Karpas-422 (cell line): Measurements from ENCODE around the gene HTR3C. TPM values are rescaled to one million over a fixed set of nuclear protein-coding genes. Genes with fewer than 3 reads are reported as not detected.
A peak's percentile ranks its signal among the peaks of the same experiment; 100 is the strongest.
"Not testable (repeated sequence)": the region's sequence is repeated elsewhere in the genome, so short reads cannot be mapped to it uniquely, and the experiment has no call there.

Experiments
- DNase-seq: peaks from one replicate; pipeline ENCODE4 v3.0.0-alpha.2; 2015
- H2AFZ ChIP-seq: fragments of 200-600 bp; sonication (generic); 2 replicates; pipeline ENCODE4 v1.6.1; 2014; ENCODE audit warnings: antibody characterized with exemption, low read length, mixed read lengths
- H3K27ac ChIP-seq: fragments of 200-600 bp; sonication (generic); 2 replicates; pipeline ENCODE4 v1.5.1; 2014; ENCODE audit warnings: mild to moderate bottlenecking, low read length, moderate library complexity
- H3K27me3 ChIP-seq: fragments of 200-600 bp; sonication (generic); 2 replicates; pipeline ENCODE4 v1.6.1; 2014; ENCODE audit warnings: low read length, mixed read lengths
- H3K36me3 ChIP-seq: fragments of 200-600 bp; sonication (generic); 2 replicates; pipeline ENCODE4 v1.6.1; 2014; ENCODE audit warnings: low read length, mixed read lengths; ENCODE audit not compliant: insufficient read depth
- H3K4me1 ChIP-seq: fragments of 200-600 bp; sonication (generic); 2 replicates; pipeline ENCODE4 v1.6.1; 2014; ENCODE audit warnings: mild to moderate bottlenecking, low read length, mixed read lengths
- H3K4me2 ChIP-seq: fragments of 200-600 bp; sonication (generic); 2 replicates; pipeline ENCODE4 v1.6.1; 2014; ENCODE audit warnings: low read length, low read depth, mild to moderate bottlenecking; ENCODE audit not compliant: poor library complexity, severe bottlenecking
- H3K4me3 ChIP-seq: fragments of 200-600 bp; sonication (generic); 2 replicates; pipeline ENCODE4 v1.5.1; 2014; ENCODE audit warnings: mild to moderate bottlenecking, antibody characterized with exemption, low read length, mixed read lengths
- H3K79me2 ChIP-seq: fragments of 200-600 bp; sonication (generic); 2 replicates; pipeline ENCODE4 v1.6.1; 2014; ENCODE audit warnings: mild to moderate bottlenecking, low read length, mixed read lengths
- H3K9ac ChIP-seq: fragments of 200-600 bp; sonication (generic); 2 replicates; pipeline ENCODE4 v1.6.0; 2014; ENCODE audit warnings: low read length
- H3K9me2 ChIP-seq: fragments of 200-600 bp; sonication (generic), shearing (Covaris generic); replicated peaks from 2 replicates; pipeline ENCODE4 v1.6.0; 2014; ENCODE audit warnings: mild to moderate bottlenecking, low read length, moderate library complexity; ENCODE audit not compliant: insufficient read depth
- H3K9me3 ChIP-seq: fragments of 300-700, 200-600 bp; sonication (generic); 2 replicates; pipeline ENCODE4 v1.6.1; 2014; ENCODE audit warnings: low read length, mixed read lengths
- H4K20me1 ChIP-seq: fragments of 200-600 bp; sonication (generic); 2 replicates; pipeline ENCODE4 v1.6.1; 2014; ENCODE audit warnings: mild to moderate bottlenecking, antibody characterized with exemption, low read length, low read depth; ENCODE audit not compliant: insufficient read depth
- total RNA-seq: library from RNA; depleted of rRNA; stranded (reverse); fragments of >200 nt; shearing (Covaris generic); gene quantifications from 2 replicates; pipeline ENCODE4 v1.2.3, GENCODE V29; 2014; ENCODE audit warnings: low replicate concordance; rRNA removed

HTR3C gene
- not detected in 2 replicates for total RNA-seq

- Histone ChIP-seq H3K27ac (no peak within 1 kb of the TSS), H3K4me2 (no peak within 1 kb of the TSS), H4K20me1 (no peaks in the 10 kb centered on the region), H3K79me2 (no peaks in the 10 kb centered on the region), H3K4me3 (no peak within 1 kb of the TSS), H3K9ac (no peak within 1 kb of the TSS), H3K4me1 (no peaks in the 10 kb centered on the region), H3K27me3 (no peaks in the 10 kb centered on the region), H3K9me3 (no peaks in the 10 kb centered on the region), H3K36me3 (no peaks in the 10 kb centered on the region), H2AFZ (no peak within 1 kb of the TSS), H3K9me2 (no peaks in the 10 kb centered on the region)
- no peak for DNase-seq
Observed at GRCh38 chr3:184052767-184053166, at the start of gene HTR3C. Gene HTR3C, plus strand, starts transcription at chr3:184053047. Its CDS starts 34 bp downstream, at chr3:184053081.

GRCh38 chr3:184003187-184003967 is 49.5 kb upstream of the HTR3C start:
- Histone ChIP-seq H3K27ac (no peak overlapping the region), H3K36me3 (peaks cover 18% of the 10 kb centered on the region; the same call in 1 of the 2 replicates), H3K4me1 (peaks cover 29% of the 10 kb centered on the region), H3K27me3 (no peaks in the 10 kb centered on the region), H3K9ac (no peak overlapping the region), H3K4me2 (no peak overlapping the region), H2AFZ (no peak overlapping the region), H3K9me3 (no peaks in the 10 kb centered on the region), H3K79me2 (peaks cover 89% of the 10 kb centered on the region), H4K20me1 (no peaks in the 10 kb centered on the region), H3K4me3 (no peak overlapping the region), H3K9me2 (no peaks in the 10 kb centered on the region)
- no peak for DNase-seq

GRCh38 chr3:184004476-184004875 is 48.4 kb upstream of the HTR3C start:
- no peaks in the 10 kb centered on the region for H3K9me2 ChIP-seq
- no peak for DNase-seq
- H2AFZ ChIP-seq: no peak overlapping the region
- H3K79me2 ChIP-seq: peaks cover 84% of the 10 kb centered on the region
- H3K27me3 ChIP-seq: no peaks in the 10 kb centered on the region
- H3K4me2 ChIP-seq: no peak overlapping the region
- H3K9me3 ChIP-seq: no peaks in the 10 kb centered on the region
- H4K20me1 ChIP-seq: no peaks in the 10 kb centered on the region
- H3K4me3 ChIP-seq: no peak overlapping the region
- H3K27ac ChIP-seq: no peak overlapping the region
- H3K4me1 ChIP-seq: peaks cover 34% of the 10 kb centered on the region
- H3K36me3 ChIP-seq: peaks cover 19% of the 10 kb centered on the region
- no peak overlapping the region for H3K9ac ChIP-seq

GRCh38 chr3:184005941-184006507 is 46.8 kb upstream of the HTR3C start:
- Histone ChIP-seq H3K4me3 (0 out of 2 replicates have a peak overlapping the region, but pooled peaks have one; percentile 5), H3K27me3 (no peaks in the 10 kb centered on the region), H4K20me1 (no peaks in the 10 kb centered on the region), H3K27ac (peak overlapping the region; percentile 75), H2AFZ (peak overlapping the region; percentile 5; the same call in 1 of the 2 replicates), H3K9me3 (no peaks in the 10 kb centered on the region), H3K9ac (peak overlapping the region; percentile 12), H3K36me3 (peaks cover 14% of the 10 kb centered on the region), H3K4me2 (peak overlapping the region; percentile 45), H3K9me2 (no peaks in the 10 kb centered on the region), H3K4me1 (peaks cover 34% of the 10 kb centered on the region), H3K79me2 (peaks cover 75% of the 10 kb centered on the region)
- peak; percentile 79 for DNase-seq

- H3K27me3 ChIP-seq, H3K9me3 ChIP-seq, H3K9ac ChIP-seq, H3K9me2 ChIP-seq, H2AFZ ChIP-seq, DNase-seq, H4K20me1 ChIP-seq, H3K4me3 ChIP-seq, H3K27ac ChIP-seq: not testable (repeated sequence)
- Histone ChIP-seq H3K4me1 (peaks cover 34% of the 10 kb centered on the region), H3K36me3 (peaks cover 20% of the 10 kb centered on the region), H3K4me2 (peak overlapping the region; percentile 45), H3K79me2 (peaks cover 74% of the 10 kb centered on the region)
Observed at GRCh38 chr3:184007143-184007813, 45.6 kb upstream of the HTR3C start.

- peaks cover 25% of the 10 kb centered on the region for H3K36me3 ChIP-seq
- no peaks in the 10 kb centered on the region for H3K27me3 ChIP-seq
- peaks cover 71% of the 10 kb centered on the region for H3K79me2 ChIP-seq
- no peaks in the 10 kb centered on the region for H4K20me1 ChIP-seq
- H3K4me2 ChIP-seq: peak overlapping the region; percentile 15
- peaks cover 34% of the 10 kb centered on the region for H3K4me1 ChIP-seq
- no peak overlapping the region for H3K4me3 ChIP-seq
- H3K9ac ChIP-seq: no peak overlapping the region
- peak overlapping the region; percentile 56 for H3K27ac ChIP-seq
- no peaks in the 10 kb centered on the region for H3K9me3 ChIP-seq
- DNase-seq: peak; percentile 55
- no peak overlapping the region for H2AFZ ChIP-seq
- H3K9me2 ChIP-seq: no peaks in the 10 kb centered on the region
Observed at GRCh38 chr3:184008161-184008560, 44.7 kb upstream of the HTR3C start.

GRCh38 chr3:184011230-184011876 is 41.5 kb upstream of the HTR3C start:
- Histone ChIP-seq H3K27me3 (no peaks in the 10 kb centered on the region), H3K9me3 (no peaks in the 10 kb centered on the region), H3K79me2 (peaks cover 72% of the 10 kb centered on the region), H3K36me3 (peaks cover 25% of the 10 kb centered on the region), H3K4me3 (no peak overlapping the region), H3K4me1 (peaks cover 46% of the 10 kb centered on the region), H2AFZ (no peak overlapping the region), H3K9me2 (no peaks in the 10 kb centered on the region), H4K20me1 (no peaks in the 10 kb centered on the region), H3K27ac (no peak overlapping the region), H3K9ac (no peak overlapping the region), H3K4me2 (no peak overlapping the region)
- DNase-seq: no peak
